NCI-H774 (cell line): ENCODE measurements around the gene PPP1R14B.

Source experiments
- DNase-seq: peaks from one replicate; lab custom pipeline; 2025; lab: John Stamatoyannopoulos, UW

Gene PPP1R14B

GRCh38 chr11:64281957-64282770, 35.4 kb upstream of the PPP1R14B start:
- no peak for DNase-seq

GRCh38 chr11:64278576-64279190, 31.9 kb upstream of the PPP1R14B start:
- no peak for DNase-seq

- DNase-seq: no peak
Observed at GRCh38 chr11:64276653-64277431, 30.1 kb upstream of the PPP1R14B start.

DNA sequence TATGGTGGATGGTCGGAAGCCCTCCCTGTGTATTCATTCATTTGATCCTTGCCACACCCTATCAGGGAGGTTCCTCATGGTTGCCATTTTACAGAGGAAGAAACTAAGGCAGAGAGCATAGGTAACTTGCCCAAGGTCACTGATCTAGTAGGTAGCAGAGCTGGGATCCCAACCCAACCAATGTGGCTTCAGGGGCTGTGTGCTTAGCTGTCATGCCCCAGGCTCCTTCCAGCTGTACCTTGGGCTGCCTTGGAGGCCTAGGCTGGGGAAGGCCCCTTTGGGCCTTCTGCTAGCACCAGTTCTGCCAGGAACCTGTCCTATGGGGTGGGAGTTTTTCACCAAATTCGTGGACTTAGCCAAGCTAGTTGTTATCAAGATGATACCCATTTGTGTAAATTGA, 29.1 kb upstream of the PPP1R14B start:
- DNase-seq: no peak

DNA sequence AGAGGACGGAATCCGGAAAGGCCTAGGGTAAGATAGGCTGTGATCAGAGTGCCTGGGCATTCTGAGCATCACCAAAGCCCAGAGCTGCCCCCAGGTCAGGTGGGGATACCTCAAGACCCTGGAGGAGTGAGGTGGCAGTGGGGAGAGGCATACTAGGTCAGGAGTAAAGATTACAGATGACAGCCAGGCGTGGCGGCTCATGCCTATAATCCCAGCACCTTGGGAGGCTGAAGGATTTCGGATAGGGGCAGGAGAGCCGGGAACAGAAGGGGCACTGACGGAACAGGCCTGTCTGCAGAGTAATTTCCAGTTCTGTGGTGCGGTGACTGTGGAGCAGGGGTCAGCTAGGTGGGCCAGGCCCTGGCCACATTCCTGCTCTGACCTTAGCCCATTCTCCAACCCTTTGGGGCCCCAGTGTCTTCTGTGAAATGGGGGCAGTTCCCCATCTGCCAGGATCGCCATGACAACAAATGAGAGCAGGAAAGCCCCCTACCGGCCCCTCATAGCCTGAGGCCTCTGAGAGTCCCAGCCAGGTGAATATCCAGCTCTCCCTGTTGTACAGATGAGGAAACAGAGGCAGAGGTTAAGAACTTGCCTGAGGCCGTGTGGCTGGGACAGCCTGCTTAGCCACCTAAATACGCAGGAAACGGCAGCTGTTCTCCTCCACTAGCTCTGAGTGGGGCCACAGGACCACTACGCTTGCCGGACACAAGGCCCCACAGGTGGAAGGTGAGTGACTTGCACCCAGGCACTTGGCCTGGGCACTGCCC, 28.5 kb upstream of the PPP1R14B start:
- DNase-seq: no peak

- peak; percentile 100 for DNase-seq
Observed at GRCh38 chr11:64269540-64270220, 22.9 kb upstream of the PPP1R14B start.

- no peak for DNase-seq
Observed at GRCh38 chr11:64268893-64269539, 22.3 kb upstream of the PPP1R14B start.

- DNase-seq: no peak
Observed at GRCh38 chr11:64268025-64268892, 21.5 kb upstream of the PPP1R14B start.

DNA sequence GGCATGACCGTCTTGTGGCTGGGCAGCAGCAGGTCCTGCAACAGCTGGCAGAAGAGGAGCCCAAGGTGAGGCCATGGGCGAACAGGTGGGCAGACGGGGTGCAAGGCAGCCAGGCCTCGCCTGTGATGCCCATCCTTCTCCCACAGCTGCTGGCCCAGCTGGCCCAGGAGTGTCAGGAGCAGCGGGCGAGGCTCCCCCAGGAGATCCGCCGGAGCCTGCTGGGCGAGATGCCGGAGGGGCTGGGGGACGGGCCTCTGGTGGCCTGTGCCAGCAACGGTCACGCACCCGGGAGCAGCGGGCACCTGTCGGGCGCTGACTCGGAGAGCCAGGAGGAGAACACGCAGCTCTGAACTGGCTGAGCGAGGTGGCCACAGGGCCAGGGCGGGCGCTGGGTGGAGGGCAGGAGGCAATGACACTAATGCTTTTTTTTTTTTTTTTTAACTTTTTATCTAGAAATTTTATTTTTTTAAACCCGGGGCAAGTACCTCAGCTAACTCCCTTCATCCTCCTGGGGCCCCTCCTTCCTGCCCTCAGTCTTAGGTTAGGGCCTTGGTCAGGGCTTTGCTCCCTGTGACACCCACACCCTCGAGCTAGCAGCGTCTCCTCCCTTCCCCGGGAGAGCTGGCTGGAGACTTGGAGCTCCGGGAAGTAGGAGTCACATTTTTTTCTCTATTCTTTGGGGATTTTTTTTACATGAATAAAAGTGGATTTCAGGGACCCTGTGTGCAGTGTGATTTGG, 20.6 kb upstream of the PPP1R14B start:
- no peak for DNase-seq

- DNase-seq: no peak
Observed at GRCh38 chr11:64266339-64266738, 19.6 kb upstream of the PPP1R14B start.

GRCh38 chr11:64265176-64266160, 18.7 kb upstream of the PPP1R14B start:
- DNase-seq: no peak

GRCh38 chr11:64264371-64264852, 17.7 kb upstream of the PPP1R14B start:
- no peak for DNase-seq

DNA sequence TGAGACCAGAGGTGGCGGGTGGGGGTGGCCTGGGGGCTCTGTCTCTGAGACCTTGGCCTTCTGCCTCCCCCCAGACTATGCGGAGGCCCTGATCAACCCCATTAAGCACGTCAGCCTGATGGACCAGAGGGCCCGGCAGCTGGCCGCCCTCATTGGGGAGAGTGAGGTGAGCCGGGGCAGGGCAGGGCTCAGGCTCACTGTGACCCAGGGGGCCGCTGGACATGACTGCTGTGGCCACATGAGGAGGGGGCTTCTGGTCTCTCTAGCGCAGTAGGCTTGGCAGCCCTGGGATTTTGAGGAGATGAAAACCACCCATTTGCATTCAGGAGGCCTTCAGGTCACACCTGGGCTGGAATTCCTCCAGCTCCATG, 17.2 kb upstream of the PPP1R14B start:
- no peak for DNase-seq

- no peak for DNase-seq
Observed at GRCh38 chr11:64263021-64263946, 16.5 kb upstream of the PPP1R14B start.

GRCh38 chr11:64262271-64263002, 15.7 kb upstream of the PPP1R14B start:
- DNase-seq: no peak

DNA sequence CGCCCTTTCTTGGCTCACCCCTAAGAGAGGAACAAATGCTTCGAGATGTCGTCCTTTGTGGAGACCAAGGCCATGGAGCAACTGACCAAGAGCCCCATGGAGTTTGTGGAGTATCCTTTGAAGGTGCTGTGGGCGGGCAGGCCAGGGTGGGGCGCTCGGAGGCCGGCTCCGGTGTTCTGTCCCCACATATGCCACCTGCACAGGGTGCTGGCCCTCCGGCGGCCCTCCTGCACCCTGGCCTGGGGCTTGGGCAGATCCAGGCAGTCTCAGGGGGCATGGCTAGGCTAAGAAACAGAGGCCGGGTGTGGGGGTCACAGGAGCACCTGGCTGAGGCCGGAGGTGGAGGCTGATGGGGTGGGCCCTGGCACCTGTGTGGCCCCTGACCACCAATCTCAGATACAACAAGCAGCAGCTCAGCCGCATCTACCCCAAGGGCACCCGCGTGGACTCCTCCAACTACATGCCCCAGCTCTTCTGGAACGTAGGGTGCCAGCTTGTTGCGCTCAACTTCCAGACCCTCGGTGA, 14.9 kb upstream of the PPP1R14B start:
- DNase-seq: no peak
